GM13976 (cell line): ENCODE results near the gene CRACDL.

Experiments used
- DNase-seq: peaks from one replicate; pipeline ENCODE4 v3.0.0; 2012; ENCODE audit warnings: low spot score
- in situ Hi-C: fragments of 300-500 bp; cut with MboI; formaldehyde crosslinking; loops from one replicate; pipeline ENCODE4 v1.12.0; 2022; ENCODE audit warnings: low sequenced_read_pairs, mixed read lengths, inconsistent platforms; ENCODE audit not compliant: unreplicated experiment
- TF ChIP-seq, protein P1 (sequence below): IDR thresholded peaks from 2 replicates; pipeline ENCODE4 v1.5.1; 2012; ENCODE audit warnings: borderline replicate concordance, mild to moderate bottlenecking; ENCODE audit not compliant: insufficient read depth; ENCODE audit errors: extremely low read depth, missing control alignments, control extremely low read depth

Gene CRACDL

DNA sequence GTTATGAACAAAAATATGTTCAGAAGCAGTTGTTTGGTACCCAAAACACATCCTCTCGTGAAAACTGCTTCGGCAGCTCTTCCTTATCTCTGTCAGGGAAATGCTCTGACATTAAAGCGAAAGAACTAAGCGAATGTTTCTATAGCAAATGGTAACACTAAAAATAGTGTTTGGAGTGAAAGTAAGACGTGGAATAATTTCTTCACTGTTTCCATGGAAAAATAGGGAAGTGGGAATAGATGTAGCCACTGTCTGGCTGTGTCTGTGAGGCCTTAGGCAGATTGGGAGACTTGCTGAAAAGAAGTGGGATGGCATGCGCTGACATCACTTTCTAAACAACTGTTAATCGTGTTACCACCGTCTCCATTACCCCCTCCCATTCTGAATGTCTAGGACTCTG, 11.5 kb upstream of the CRACDL start:
- TF ChIP-seq, protein P1, sequence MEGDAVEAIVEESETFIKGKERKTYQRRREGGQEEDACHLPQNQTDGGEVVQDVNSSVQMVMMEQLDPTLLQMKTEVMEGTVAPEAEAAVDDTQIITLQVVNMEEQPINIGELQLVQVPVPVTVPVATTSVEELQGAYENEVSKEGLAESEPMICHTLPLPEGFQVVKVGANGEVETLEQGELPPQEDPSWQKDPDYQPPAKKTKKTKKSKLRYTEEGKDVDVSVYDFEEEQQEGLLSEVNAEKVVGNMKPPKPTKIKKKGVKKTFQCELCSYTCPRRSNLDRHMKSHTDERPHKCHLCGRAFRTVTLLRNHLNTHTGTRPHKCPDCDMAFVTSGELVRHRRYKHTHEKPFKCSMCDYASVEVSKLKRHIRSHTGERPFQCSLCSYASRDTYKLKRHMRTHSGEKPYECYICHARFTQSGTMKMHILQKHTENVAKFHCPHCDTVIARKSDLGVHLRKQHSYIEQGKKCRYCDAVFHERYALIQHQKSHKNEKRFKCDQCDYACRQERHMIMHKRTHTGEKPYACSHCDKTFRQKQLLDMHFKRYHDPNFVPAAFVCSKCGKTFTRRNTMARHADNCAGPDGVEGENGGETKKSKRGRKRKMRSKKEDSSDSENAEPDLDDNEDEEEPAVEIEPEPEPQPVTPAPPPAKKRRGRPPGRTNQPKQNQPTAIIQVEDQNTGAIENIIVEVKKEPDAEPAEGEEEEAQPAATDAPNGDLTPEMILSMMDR = no peak
- no peak for DNase-seq
- in situ Hi-C loops = no loop called here

DNA sequence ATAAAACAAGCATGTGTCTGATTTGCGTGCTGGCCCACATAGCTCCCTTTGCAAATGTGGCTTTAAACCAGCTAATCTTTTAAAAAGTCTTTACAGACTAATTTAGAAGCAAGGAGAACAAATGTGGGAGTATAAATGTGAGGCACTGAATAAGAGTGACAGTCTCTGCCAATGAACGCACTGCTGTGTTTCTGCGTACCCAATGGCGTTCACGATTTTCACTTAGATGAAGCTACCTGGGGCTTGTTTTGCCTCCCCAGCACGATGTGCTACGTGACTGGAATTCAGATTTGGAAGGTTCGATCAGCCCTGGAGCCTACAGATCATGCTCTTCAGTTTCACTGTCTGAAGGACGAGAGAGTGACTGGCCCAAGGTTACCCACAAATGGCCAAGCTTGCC, 10.8 kb upstream of the CRACDL start:
- in situ Hi-C loops = no loop called here
- TF ChIP-seq, protein P1 = no peak
- DNase-seq = no peak

DNA sequence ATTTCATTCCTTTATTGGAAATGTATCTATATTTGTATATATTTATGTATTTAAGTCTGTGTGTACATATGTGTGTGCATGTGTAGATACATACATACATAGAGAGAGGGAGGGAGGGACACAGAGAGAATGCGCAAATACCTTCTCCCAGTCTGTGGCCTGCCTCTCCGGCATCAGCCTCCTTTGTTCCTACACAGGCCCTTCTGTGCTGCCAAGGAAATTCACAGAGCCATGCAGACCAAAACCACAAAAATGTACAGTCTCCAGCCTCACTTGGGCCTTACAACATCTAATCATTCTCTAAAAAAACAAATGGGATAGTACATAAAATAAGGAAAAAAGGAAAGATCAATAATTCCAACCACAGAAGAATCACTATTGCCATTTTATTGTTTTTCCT, 8.8 kb upstream of the CRACDL start:
- DNase-seq = no peak
- in situ Hi-C loops = no loop called here

DNA sequence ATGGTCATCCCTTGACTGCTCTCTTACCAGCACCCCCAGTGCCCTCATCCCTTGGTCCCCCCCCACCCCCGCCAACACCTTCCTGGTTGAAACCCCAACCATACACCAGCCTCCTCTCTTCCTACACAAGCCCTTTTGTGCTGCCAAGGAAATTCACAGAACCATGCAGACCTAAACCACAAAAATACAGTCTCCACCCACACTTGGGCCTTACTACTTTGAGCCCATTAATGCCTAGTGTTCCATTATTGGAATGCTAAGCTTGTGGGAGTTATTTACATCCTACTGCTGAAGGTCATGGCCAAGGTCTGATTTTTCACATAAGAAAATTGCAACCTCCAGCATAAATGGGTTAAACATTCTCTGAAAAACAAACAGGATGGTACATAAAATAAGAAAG, 4.1 kb upstream of the CRACDL start:
- no peak for DNase-seq
- TF ChIP-seq, protein P1 = no peak
- in situ Hi-C loops = no loop called here

More for the DNA sequence above, 8.8 kb upstream of the CRACDL start:
- TF ChIP-seq, protein P1 = no peak

DNA sequence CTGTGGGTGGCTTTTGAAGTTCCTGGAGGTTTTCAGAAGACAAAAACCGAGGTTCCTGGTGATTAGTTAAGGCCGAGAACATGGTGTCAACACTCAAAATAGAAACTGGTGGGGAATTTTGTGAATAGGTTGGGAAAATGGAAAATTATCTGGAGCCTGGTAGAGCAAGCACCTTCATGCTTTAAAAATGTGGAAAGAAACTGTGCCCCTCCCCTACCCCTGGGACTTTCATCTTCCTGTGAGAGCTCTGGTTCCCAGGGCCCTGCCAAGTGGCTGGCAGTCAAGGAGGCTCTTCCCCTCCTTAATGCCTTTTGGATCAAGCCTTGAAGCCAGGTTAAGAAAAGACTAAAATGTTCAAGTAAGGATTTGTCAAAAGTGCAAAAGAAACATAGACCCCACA, 1.9 kb upstream of the CRACDL start:
- in situ Hi-C loops = no loop called here
- no peak for DNase-seq
- TF ChIP-seq, protein P1 = no peak

DNA sequence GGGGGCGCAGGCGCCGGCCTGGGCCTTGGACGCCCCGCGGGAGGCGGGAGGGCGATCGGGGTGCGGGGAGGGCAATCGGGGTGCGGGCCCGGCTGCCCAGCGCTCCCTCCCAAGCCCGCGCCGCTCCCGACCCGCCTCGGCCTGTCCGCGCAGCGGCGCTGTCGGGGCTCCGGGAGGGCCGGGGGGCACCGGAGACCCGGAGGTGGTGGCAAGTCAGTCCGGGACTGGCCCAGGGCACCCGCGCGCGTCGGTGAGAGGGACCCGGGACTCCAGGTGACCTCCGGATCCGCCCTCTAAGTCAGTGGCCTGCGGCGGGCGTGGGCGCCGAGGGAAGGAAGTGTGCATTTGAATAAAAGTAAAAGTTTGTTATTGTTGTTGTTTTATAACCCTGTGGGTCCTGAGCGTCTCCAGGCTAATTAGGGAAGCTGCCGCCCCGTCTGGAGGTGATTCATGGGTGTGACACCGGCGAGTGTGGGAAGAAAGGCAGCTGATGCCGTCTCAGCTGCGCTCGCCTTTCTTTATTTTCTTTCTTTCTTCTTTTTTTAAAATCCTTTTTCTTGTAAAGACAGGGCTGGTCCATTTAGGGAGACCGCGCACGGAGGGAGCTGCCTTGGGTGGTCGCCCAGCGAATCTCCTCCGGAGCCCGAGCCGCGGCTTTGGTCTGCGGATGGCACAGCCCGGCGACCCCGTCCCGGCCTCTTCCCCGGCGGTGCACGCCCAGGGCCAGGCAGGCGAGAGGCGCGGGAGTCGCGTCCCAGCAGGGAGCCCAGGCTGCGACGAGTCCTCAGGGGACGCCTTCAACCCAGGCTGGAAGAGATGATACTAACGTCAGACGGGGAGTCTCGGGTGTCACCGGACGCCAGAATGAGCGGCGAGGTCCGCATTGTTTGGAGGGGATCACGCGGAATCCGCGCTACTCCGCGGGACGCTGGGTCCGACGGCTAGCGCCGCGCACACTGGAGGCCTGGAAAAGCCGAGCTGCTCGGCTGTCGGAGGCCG, 627 bp upstream of the CRACDL start:
- in situ Hi-C loops = no loop called here
- TF ChIP-seq, protein P1 = no peak
- no peak for DNase-seq
